GM13977 (cell line): ENCODE measurements around the gene CASK.

Source experiments
- DNase-seq: peaks from one replicate; pipeline ENCODE4 v3.0.0; 2012; ENCODE audit warnings: low spot score
- CTCF ChIP-seq: IDR thresholded peaks from 2 replicates; pipeline ENCODE4 v1.5.1; 2012; ENCODE audit warnings: mild to moderate bottlenecking, control low read depth; ENCODE audit not compliant: insufficient read depth; ENCODE audit errors: extremely low read depth, missing control alignments
- in situ Hi-C: fragments of 300-500 bp; cut with MboI; formaldehyde crosslinking; loops from one replicate; pipeline ENCODE4 v1.12.0; 2022; ENCODE audit warnings: low sequenced_read_pairs, low pct_unique_long_range_greater_than_20kb, mixed read lengths, inconsistent platforms; ENCODE audit not compliant: unreplicated experiment

Gene CASK

GRCh38 chrX:41750716-41751115 is 172.6 kb downstream of the CASK start:
- TF ChIP-seq CTCF, result no peak
- in situ Hi-C loops, result loop anchor here (10.0 kb wide), 1 partner anchor 196 kb away; no protein-coding TSS in a partner anchor

GRCh38 chrX:41739871-41740270 is 183.5 kb downstream of the CASK start:
- no peak for DNase-seq
- no peak for TF ChIP-seq CTCF
- in situ Hi-C loops, result no loop called here

More at GRCh38 chrX:41750716-41751115, 172.6 kb downstream of the CASK start:
- no peak for DNase-seq

- no peak for DNase-seq
- no peak for TF ChIP-seq CTCF
- in situ Hi-C loops, result no loop called here
Observed at GRCh38 chrX:41737065-41737464, 186.3 kb downstream of the CASK start.

GRCh38 chrX:41734530-41734929 is 188.8 kb downstream of the CASK start:
- in situ Hi-C loops, result no loop called here
- no peak for DNase-seq
- peak; percentile 40 for TF ChIP-seq CTCF

DNA sequence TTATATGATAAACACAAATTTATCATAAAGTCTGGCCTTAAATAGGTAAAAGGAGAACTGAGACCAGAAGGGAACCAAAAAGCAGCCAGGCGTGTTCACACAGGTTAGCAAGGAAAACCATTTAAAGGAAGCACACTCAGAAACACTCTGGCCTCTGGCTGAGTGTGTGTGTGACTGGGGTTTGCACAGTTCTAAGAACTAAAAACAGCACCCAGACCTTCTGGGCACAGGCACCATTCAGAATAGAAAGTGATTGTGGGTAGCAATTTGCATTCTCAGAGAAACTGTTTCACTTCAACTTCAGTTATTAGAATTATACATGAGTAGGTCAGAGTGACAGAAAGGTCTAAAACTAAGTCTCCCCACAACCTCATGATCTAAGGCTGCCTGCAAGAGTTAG is 189.4 kb downstream of the CASK start:
- TF ChIP-seq CTCF, result no peak
- in situ Hi-C loops, result no loop called here

GRCh38 chrX:41732260-41732659 is 191.1 kb downstream of the CASK start:
- in situ Hi-C loops, result no loop called here
- no peak for DNase-seq

More for the DNA sequence above, 189.4 kb downstream of the CASK start:
- peak; percentile 52 for DNase-seq

More at GRCh38 chrX:41732260-41732659, 191.1 kb downstream of the CASK start:
- no peak for TF ChIP-seq CTCF
